PC-9 (cell line): Measurements from ENCODE around the gene S100A9.

Experiments used
- EZH2 ChIP-seq: fragments of 200-600 bp; sonication (generic); IDR thresholded peaks from 2 replicates; pipeline ENCODE4 v1.8.0; 2017; ENCODE audit warnings: antibody characterized with exemption, low read depth
- TF ChIP-seq, protein P1 (sequence below): fragments of 200-600 bp; sonication (generic); conservative IDR thresholded peaks from 2 replicates; pipeline ENCODE4 v1.6.1; 2017; ENCODE audit warnings: mixed run types, antibody characterized with exemption, mild to moderate bottlenecking, moderate library complexity

DNA sequence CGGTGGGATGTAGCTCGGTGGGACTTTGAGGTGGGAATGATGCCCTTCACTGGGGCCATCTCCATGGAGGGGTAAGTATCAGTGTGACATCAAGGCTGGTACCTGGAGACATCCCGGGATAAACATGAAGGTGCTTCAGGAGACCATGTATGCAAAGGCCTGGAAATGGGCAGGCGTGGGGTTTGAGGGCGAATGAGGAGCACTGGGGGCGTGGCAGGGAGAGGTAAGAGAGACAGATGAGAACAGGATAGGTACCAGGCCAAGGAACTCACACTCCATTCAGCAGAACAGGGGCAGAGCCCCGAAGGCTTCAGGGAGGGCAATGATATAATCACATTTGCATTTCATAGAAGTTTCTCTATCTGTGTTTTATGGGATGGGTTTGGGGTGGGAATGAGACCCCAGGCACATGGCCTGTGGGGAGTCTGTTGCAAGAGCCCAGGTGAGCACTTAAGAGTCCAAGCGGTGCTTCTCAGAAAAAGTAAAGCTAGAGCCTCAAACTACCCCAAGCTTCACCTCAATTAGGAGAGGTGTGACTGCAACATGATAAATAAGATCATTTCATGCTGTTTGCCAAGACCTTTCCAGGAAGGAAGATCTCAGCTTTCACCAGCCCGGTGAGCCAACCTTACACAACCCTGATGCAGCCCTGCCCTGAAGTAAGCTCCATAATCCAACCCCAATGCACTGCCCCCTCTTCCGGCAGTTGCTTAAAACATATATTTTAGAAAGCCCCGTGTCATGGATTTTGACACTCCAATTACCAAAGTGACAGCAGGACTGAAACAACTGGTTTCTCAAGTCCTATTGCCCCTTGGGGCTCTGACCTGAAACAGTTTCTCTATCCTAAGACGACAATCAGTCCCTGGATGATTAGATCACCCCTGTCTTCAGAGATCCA is 7.4 kb downstream of the S100A9 start:
- no peak for TF ChIP-seq EZH2
- TF ChIP-seq, protein P1, sequence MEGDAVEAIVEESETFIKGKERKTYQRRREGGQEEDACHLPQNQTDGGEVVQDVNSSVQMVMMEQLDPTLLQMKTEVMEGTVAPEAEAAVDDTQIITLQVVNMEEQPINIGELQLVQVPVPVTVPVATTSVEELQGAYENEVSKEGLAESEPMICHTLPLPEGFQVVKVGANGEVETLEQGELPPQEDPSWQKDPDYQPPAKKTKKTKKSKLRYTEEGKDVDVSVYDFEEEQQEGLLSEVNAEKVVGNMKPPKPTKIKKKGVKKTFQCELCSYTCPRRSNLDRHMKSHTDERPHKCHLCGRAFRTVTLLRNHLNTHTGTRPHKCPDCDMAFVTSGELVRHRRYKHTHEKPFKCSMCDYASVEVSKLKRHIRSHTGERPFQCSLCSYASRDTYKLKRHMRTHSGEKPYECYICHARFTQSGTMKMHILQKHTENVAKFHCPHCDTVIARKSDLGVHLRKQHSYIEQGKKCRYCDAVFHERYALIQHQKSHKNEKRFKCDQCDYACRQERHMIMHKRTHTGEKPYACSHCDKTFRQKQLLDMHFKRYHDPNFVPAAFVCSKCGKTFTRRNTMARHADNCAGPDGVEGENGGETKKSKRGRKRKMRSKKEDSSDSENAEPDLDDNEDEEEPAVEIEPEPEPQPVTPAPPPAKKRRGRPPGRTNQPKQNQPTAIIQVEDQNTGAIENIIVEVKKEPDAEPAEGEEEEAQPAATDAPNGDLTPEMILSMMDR: peak; percentile 62
